ENCODE measurements around the gene ARGLU1. TPM values are rescaled to one million over a fixed set of nuclear protein-coding genes. Genes with fewer than 3 reads are reported as not detected.

The ARGLU1 gene, protein sequence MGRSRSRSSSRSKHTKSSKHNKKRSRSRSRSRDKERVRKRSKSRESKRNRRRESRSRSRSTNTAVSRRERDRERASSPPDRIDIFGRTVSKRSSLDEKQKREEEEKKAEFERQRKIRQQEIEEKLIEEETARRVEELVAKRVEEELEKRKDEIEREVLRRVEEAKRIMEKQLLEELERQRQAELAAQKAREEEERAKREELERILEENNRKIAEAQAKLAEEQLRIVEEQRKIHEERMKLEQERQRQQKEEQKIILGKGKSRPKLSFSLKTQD
- 36.1 and 46.5 TPM in 2 replicates for total RNA-seq

DNA sequence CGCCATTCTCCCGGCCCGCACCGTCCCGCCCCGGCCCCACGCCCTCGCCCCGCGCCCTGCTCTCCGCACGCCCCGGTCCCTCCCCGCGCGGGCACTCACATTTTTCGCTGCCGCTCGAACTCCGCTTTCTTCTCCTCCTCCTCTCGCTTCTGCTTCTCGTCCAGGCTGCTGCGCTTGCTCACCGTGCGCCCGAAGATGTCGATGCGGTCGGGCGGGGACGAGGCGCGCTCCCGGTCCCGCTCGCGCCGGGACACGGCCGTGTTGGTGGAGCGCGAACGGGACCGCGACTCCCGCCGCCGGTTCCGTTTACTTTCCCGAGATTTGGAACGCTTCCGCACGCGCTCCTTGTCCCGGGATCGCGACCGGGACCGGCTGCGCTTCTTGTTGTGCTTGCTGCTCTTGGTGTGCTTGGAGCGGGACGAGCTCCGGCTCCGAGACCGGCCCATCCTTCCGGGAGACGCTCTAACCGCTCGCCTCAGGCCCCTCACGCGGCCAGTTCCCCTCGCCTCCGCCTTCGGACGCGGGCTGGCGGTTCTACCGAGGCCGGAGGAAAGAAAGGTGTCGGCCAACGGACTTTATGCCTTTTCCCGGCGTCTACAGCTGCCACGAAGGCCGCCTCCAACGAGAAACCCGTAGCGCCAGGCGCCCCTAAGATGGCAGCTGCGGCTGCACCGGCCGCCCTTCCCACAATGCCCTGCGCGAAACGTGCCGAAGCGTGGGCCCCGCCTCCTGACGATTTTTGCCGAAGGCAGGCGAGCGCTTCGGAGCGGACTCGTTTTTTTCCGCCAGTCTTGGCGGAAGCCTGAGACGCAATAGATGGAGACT, at the start of gene ARGLU1:
TSS of gene ARGLU1 (minus strand) at position 664 of the 825 bp plus-strand sequence. CDS start at position 446, 218 bp downstream.

DNA sequence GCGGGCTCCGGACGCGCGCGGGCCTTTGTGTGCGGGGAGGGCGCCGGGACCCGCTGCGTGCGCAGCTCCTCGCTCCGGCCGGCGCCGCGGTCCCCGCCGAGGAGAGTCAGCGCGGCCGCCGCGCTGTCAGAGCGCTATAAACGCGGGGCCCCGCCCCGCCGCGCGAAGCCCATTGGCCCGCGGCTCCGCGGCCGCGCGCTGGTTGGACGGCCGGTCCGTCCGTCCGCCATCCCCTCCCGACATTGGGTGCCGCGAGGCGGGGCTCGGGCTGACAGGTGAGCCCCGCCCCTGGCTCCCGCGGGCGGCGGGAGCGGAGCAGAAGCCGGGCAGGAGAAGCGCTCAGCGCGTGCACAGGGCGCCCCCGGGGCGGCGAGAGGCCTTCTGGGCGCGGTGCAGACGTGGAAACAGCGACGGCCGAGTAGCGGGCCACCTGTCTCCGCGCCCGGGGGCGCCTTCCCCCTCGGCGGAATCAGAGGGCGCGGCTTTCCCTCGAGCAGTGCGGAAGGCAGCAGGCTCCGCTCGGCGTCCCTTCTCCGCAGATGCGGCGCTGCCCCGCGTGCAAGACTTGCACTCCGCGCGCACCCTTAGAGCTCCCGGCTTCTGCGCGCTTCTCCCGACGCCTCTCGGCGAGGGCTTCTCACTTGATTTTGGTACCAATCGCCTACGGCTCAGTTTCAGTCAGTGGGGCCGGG, 32.2 kb downstream of the ARGLU1 start, which contains the start of gene EFNB2:
TSS of gene EFNB2 (minus strand) at position 111 of the 692 bp plus-strand sequence. CDS start 698 bp downstream, outside the sequence.

Other genes with a start within 250 kb of the ARGLU1 start
- 5.0 and 5.7 TPM in 2 replicates for gene EFNB2, start 32.5 kb downstream of the ARGLU1 start, total RNA-seq

Measured in articular chondrocyte of knee joint (primary cell).